Body of pancreas (tissue), 4 donors: ENCODE results near the gene PEX16.

ENCODE experiments used
- CTCF ChIP-seq, 7 experiments: fragments of 450-650 bp in 4 of 7; fragments of 200-600 bp in 3 of 7; sonication (generic) in 3 of 7; IDR thresholded peaks; one replicate each; pipeline ENCODE4 v1.5.1; 2016 to 2019; ENCODE audit warnings: antibody characterized with exemption in 7 of 7
- POLR2A ChIP-seq, 3 donors: fragments of 450-650 bp; IDR thresholded peaks; one replicate each; pipeline ENCODE4 v1.6.1; 2016; ENCODE audit warnings: antibody characterized with exemption in 3 of 3, mild to moderate bottlenecking in 2 of 3

- no peak for TF ChIP-seq CTCF (IDR thresholded peaks at IDR 0.05)
- TF ChIP-seq POLR2A (IDR thresholded peaks at IDR 0.05): no peak
These were observed 9.6 kb upstream of the PEX16 start for GRCh38 chr11:45927332-45927683.
